Raji (cell line): ENCODE results near the gene TBC1D22A.

Experiments used
- POLR2A ChIP-seq: IDR thresholded peaks from 2 replicates; pipeline ENCODE4 v1.6.1; 2011; ENCODE audit warnings: low read depth, low read length, control low read depth; ENCODE audit not compliant: insufficient read depth

The TBC1D22A gene

DNA sequence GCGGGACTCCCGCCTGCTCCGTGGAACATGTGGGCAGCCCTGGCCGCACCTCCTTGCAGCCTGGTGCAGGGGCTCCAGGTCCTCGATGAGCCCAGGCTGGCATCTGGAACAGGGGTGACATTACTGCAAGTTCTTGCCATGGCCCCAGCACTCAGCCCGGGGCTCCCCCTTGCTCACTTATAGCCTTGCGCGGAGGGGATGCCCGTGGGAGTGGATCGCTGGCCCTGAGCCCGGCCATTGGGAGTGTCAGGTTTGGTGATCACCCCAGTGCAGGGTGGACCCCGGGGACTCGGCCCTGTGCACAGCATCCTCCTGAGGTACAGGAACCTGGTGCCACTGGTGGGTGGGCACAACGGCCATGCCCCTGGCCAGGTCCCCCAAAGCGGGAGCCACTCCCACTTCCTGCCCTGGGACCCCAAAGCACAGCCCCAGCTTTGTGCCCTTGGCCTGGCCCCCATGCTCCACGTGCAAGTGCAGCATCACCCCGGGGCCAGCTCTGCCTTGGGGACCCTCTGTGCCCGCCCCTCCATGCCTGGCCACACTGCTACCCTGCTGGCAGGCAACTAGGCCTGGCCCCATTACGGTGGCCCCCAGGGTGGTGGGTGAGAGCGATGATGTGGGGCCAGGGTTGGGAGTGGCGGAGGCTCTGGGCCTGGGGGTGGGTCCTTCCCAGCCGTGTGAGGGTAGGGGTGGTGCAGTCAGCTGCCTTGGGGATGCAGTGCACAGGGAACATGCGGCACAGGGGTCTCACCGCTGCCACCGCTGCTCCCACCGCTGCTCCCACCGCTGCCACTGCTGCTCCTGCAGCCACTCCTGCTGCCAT, 439.8 kb downstream of the TBC1D22A start:
- TF ChIP-seq POLR2A = no peak

DNA sequence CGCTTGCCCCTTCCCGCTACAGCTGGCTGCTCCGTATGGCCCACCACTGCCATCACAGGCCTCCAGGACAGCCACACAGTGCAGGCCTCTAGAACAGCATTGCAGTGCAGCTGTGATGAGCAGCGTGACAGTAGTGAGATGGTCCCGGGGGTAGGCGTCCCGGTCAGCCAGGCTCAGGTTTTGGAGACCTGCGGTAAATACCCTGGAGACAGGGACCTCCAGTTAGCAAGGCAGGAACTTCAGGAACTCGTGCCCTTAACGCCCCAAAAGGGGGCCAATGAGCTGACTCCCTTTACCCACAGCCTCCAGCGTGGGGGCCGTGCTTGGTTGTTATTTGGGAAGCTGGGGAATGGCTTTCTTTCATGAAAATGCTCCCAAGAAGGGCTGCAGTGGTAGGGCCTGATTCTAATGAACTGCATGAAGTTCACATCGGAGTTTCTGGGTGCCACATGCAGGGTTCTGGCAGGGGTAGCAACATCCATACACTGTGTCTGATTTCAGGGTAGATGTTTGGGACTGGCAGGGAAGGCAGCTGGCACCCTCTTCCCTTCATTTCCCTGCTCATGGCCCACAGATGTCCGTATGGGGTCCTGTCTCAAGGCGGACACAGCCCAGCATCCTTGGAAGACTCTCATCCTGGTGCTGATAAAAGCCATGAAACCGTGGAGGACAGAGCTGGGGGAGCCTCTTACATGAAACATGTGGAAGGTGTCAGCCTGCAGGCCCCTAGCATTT, 440.5 kb downstream of the TBC1D22A start:
- TF ChIP-seq POLR2A = no peak

GRCh38 chr22:47203554-47203991, 441.1 kb downstream of the TBC1D22A start:
- TF ChIP-seq POLR2A = no peak

- no peak for TF ChIP-seq POLR2A
Observed at GRCh38 chr22:47204002-47204979, 441.8 kb downstream of the TBC1D22A start.

GRCh38 chr22:47205081-47205491, 442.6 kb downstream of the TBC1D22A start:
- no peak for TF ChIP-seq POLR2A

DNA sequence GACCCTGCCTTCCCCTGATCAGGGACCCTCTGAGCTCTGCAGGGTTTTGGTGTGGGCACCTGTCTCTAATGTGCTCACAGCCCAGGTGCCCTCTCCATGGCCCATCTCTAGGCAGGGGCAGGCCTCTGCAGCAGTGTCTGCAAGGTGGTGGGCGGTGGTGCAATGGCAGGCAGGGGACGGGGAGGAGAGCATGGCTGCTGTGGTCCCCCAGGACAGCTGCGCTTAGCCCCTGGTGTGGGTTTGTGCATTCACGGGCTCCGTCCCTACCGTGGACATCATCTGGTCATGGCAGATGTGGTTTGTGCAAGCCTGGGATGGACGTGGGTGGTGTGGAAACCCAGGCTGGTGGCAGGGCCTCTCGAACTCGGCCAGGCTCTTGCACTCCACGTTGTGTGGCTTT, 443.1 kb downstream of the TBC1D22A start:
- TF ChIP-seq POLR2A = no peak

DNA sequence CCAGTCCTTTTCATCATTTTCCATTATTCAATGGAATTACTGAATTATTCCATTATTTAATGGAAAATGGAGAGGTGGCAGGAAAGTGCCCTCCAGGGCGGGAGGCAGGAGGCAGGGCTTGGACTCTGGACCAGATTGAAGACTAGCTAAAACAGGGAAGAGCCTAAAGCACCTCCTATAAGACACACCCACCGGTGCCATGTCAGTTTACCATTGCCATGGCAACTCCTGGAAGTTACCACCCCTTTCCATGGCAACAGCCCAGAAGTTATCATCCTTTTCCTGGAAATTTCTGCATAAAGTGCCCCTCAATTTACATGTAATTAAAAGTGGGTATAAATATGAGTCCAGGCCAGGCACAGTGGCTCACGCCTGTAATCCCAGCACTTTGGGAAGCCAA, 443.7 kb downstream of the TBC1D22A start:
- no peak for TF ChIP-seq POLR2A

GRCh38 chr22:47206666-47207218, 444.3 kb downstream of the TBC1D22A start:
- TF ChIP-seq POLR2A = no peak

GRCh38 chr22:47207387-47207786, 444.9 kb downstream of the TBC1D22A start:
- TF ChIP-seq POLR2A = no peak

DNA sequence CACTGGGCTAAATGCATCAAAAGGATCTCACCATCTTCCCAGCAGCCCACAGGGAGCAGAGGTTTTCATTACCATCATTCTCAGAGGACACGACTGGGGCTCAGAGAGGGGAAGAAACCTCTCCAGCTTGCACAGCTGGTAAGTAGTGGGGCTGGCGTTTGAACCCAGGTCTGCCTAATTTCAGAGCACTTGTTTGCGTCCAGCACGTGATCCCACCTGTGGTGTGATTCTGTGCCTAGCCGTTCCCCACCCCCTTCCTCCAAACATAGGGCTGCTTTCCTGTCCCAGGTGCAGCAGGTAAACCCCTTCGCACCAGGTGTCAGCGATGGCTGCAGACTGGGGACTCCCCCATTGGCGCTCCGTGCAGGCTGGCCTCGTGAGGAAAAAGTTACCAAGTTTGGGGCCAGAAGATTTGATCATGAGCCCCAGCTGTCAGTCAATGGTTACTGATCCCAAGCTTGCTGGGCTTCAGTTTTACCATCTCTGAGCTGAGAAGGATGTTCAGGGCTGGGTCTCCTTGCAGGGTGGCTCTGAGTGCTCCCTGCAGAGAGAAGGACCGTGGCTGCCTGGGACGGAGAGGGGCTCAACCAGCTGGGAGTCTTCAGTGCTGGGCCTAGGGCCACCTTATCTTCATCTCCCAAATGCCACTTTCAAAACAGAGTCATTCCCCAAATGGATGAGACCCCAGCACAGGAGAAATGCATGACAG, 445.6 kb downstream of the TBC1D22A start:
- TF ChIP-seq POLR2A = no peak

- TF ChIP-seq POLR2A = no peak
Observed at GRCh38 chr22:47208630-47209029, 446.2 kb downstream of the TBC1D22A start.

DNA sequence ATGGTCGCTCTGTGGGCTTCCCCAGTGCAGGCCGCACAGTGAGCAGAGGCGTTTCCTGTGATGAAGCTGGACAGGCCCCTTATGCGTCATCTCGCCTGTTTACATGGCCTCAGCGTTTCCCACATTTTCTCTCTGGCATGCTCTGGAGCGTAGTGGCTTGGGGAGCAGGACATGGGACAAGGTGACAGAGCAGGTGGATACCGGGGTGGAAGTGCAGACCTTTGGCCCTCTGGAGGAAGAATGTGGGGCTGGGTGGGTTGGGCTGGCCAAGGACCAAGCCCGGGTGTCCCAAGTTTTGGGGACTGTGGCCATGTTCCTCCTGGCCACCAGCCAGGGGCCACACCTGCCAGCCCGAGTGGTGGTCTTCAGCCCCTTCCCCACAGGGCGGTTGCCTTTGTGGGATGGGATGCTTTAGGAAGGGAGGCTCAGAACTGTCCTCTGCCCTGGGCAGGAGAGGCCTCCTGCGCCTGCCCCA, 446.6 kb downstream of the TBC1D22A start:
- no peak for TF ChIP-seq POLR2A

DNA sequence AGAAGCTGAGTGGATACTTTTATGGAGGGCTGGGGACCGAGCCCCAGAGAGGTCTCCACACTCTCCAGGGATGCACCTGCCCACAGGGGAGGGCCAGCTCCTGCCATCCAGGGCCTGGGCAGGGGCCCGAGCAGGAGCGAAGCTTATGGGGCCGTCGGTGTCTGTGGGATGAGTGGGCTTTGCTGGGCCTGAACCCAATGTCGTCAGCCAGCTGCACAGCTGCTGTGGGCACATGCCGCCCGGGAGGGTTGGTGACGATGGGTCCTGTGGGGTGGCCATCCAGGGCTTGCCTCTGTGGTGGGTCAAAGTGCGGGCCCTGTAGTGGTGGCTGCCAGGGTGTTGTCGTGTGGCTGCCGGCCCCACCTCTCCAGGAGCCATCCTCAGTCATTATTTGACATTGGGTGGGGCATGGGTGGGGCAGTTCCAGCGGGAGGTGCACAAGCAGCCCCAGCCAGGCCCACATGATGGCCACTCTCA, 447.1 kb downstream of the TBC1D22A start:
- no peak for TF ChIP-seq POLR2A

GRCh38 chr22:47210112-47210657, 447.7 kb downstream of the TBC1D22A start:
- no peak for TF ChIP-seq POLR2A

- no peak for TF ChIP-seq POLR2A
Observed at GRCh38 chr22:47210686-47211085, 448.2 kb downstream of the TBC1D22A start.
